ENCODE results near the gene OXA1L. TPM values are rescaled to one million over a fixed set of nuclear protein-coding genes. Genes with fewer than 3 reads are reported as not detected.

Gene OXA1L
- total and polyA plus RNA-seq, 2 experiments from 2014 or later = 61.7 to 91.7 TPM

DNA sequence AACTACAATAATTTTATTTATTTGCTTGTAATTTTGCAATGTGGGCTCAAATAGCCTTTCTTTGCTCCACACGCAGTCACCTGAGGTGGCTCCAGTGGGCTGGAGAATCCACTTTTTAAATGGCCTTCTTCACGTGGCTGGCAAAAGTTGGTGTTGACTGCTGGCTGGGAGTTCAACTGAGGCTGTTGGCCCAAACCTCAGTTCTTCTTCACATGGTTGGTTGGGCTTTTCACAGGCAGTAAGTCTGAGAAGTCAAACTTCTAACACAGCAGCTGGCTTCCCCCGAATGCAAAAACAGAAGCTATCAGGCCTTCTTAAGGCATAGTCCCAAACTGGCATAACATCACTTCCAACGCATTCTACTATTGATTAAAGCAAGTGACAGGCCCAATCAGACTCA, 2.1 kb upstream of the OXA1L start:
- no peaks in the 10 kb centered on the region for H3F3A ChIP-seq (replicated peaks; ENCODE audit: low read depth)
- H3K27me3 ChIP-seq (ENCODE audit: insufficient read depth) = no peaks in the 10 kb centered on the region
- no peak overlapping the region for H2AFZ ChIP-seq
- H3K27me3 Mint-ChIP-seq (ENCODE audit: insufficient read depth, low read depth, poor library complexity) = peaks cover 14% of the 10 kb centered on the region
- TF ChIP-seq, protein P1, sequence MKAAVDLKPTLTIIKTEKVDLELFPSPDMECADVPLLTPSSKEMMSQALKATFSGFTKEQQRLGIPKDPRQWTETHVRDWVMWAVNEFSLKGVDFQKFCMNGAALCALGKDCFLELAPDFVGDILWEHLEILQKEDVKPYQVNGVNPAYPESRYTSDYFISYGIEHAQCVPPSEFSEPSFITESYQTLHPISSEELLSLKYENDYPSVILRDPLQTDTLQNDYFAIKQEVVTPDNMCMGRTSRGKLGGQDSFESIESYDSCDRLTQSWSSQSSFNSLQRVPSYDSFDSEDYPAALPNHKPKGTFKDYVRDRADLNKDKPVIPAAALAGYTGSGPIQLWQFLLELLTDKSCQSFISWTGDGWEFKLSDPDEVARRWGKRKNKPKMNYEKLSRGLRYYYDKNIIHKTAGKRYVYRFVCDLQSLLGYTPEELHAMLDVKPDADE (IDR thresholded peaks at IDR 0.05) = no peak
- no peak for TF ChIP-seq STAT1 (IDR thresholded peaks at IDR 0.05; ENCODE audit: unreplicated experiment)
- TF ChIP-seq, protein P2, sequence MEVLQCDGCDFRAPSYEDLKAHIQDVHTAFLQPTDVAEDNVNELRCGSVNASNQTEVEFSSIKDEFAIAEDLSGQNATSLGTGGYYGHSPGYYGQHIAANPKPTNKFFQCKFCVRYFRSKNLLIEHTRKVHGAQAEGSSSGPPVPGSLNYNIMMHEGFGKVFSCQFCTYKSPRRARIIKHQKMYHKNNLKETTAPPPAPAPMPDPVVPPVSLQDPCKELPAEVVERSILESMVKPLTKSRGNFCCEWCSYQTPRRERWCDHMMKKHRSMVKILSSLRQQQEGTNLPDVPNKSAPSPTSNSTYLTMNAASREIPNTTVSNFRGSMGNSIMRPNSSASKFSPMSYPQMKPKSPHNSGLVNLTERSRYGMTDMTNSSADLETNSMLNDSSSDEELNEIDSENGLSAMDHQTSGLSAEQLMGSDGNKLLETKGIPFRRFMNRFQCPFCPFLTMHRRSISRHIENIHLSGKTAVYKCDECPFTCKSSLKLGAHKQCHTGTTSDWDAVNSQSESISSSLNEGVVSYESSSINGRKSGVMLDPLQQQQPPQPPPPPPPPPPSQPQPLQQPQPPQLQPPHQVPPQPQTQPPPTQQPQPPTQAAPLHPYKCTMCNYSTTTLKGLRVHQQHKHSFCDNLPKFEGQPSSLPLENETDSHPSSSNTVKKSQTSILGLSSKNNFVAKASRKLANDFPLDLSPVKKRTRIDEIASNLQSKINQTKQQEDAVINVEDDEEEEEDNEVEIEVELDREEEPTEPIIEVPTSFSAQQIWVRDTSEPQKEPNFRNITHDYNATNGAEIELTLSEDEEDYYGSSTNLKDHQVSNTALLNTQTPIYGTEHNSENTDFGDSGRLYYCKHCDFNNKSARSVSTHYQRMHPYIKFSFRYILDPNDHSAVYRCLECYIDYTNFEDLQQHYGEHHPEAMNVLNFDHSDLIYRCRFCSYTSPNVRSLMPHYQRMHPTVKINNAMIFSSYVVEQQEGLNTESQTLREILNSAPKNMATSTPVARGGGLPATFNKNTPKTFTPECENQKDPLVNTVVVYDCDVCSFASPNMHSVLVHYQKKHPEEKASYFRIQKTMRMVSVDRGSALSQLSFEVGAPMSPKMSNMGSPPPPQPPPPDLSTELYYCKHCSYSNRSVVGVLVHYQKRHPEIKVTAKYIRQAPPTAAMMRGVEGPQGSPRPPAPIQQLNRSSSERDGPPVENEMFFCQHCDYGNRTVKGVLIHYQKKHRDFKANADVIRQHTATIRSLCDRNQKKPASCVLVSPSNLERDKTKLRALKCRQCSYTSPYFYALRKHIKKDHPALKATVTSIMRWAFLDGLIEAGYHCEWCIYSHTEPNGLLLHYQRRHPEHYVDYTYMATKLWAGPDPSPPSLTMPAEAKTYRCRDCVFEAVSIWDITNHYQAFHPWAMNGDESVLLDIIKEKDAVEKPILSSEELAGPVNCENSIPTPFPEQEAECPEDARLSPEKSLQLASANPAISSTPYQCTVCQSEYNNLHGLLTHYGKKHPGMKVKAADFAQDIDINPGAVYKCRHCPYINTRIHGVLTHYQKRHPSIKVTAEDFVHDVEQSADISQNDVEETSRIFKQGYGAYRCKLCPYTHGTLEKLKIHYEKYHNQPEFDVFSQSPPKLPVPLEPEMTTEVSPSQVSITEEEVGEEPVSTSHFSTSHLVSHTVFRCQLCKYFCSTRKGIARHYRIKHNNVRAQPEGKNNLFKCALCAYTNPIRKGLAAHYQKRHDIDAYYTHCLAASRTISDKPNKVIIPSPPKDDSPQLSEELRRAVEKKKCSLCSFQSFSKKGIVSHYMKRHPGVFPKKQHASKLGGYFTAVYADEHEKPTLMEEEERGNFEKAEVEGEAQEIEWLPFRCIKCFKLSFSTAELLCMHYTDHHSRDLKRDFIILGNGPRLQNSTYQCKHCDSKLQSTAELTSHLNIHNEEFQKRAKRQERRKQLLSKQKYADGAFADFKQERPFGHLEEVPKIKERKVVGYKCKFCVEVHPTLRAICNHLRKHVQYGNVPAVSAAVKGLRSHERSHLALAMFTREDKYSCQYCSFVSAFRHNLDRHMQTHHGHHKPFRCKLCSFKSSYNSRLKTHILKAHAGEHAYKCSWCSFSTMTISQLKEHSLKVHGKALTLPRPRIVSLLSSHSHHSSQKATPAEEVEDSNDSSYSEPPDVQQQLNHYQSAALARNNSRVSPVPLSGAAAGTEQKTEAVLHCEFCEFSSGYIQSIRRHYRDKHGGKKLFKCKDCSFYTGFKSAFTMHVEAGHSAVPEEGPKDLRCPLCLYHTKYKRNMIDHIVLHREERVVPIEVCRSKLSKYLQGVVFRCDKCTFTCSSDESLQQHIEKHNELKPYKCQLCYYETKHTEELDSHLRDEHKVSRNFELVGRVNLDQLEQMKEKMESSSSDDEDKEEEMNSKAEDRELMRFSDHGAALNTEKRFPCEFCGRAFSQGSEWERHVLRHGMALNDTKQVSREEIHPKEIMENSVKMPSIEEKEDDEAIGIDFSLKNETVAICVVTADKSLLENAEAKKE (CRISPR knock-in tag; IDR thresholded peaks at IDR 0.05) = no peak
- no peak for TF ChIP-seq POLR2AphosphoS5 (IDR thresholded peaks at IDR 0.05; ENCODE audit: low read depth)
- no peak for TF ChIP-seq CREB1 (CRISPR knock-in tag; IDR thresholded peaks at IDR 0.05; ENCODE audit: low read depth)
- TF ChIP-seq, protein P3, sequence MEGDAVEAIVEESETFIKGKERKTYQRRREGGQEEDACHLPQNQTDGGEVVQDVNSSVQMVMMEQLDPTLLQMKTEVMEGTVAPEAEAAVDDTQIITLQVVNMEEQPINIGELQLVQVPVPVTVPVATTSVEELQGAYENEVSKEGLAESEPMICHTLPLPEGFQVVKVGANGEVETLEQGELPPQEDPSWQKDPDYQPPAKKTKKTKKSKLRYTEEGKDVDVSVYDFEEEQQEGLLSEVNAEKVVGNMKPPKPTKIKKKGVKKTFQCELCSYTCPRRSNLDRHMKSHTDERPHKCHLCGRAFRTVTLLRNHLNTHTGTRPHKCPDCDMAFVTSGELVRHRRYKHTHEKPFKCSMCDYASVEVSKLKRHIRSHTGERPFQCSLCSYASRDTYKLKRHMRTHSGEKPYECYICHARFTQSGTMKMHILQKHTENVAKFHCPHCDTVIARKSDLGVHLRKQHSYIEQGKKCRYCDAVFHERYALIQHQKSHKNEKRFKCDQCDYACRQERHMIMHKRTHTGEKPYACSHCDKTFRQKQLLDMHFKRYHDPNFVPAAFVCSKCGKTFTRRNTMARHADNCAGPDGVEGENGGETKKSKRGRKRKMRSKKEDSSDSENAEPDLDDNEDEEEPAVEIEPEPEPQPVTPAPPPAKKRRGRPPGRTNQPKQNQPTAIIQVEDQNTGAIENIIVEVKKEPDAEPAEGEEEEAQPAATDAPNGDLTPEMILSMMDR (conservative IDR thresholded peaks at IDR 0.05; ENCODE audit: low read depth in 2 of 2) = no peak
- TF ChIP-seq, protein P4, sequence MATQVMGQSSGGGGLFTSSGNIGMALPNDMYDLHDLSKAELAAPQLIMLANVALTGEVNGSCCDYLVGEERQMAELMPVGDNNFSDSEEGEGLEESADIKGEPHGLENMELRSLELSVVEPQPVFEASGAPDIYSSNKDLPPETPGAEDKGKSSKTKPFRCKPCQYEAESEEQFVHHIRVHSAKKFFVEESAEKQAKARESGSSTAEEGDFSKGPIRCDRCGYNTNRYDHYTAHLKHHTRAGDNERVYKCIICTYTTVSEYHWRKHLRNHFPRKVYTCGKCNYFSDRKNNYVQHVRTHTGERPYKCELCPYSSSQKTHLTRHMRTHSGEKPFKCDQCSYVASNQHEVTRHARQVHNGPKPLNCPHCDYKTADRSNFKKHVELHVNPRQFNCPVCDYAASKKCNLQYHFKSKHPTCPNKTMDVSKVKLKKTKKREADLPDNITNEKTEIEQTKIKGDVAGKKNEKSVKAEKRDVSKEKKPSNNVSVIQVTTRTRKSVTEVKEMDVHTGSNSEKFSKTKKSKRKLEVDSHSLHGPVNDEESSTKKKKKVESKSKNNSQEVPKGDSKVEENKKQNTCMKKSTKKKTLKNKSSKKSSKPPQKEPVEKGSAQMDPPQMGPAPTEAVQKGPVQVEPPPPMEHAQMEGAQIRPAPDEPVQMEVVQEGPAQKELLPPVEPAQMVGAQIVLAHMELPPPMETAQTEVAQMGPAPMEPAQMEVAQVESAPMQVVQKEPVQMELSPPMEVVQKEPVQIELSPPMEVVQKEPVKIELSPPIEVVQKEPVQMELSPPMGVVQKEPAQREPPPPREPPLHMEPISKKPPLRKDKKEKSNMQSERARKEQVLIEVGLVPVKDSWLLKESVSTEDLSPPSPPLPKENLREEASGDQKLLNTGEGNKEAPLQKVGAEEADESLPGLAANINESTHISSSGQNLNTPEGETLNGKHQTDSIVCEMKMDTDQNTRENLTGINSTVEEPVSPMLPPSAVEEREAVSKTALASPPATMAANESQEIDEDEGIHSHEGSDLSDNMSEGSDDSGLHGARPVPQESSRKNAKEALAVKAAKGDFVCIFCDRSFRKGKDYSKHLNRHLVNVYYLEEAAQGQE (IDR thresholded peaks at IDR 0.05; ENCODE audit: unreplicated experiment) = no peak
- no peak for TF ChIP-seq EZH2 (IDR thresholded peaks at IDR 0.05; ENCODE audit: low read depth, unreplicated experiment)
- TF ChIP-seq ZNF114 (CRISPR knock-in tag; IDR thresholded peaks at IDR 0.05) = no peak
- no peak for TF ChIP-seq ZNF331 (CRISPR knock-in tag; IDR thresholded peaks at IDR 0.05; ENCODE audit: low read depth)
- no peak for TF ChIP-seq EZH2phosphoT487 (IDR thresholded peaks at IDR 0.05; ENCODE audit: unreplicated experiment)
- H3K4me1 ChIP-seq (ENCODE audit: insufficient read depth) = peaks cover 11% of the 10 kb centered on the region
- H3K9me2 ChIP-seq (ENCODE audit: insufficient read depth) = no peaks in the 10 kb centered on the region
- peaks cover 25% of the 10 kb centered on the region for H3K79me2 ChIP-seq (replicated peaks; ENCODE audit: insufficient read depth)
- no peaks in the 10 kb centered on the region for H3K9me3 Mint-ChIP-seq
- H3K4me1 Mint-ChIP-seq = peaks cover 16% of the 10 kb centered on the region
- peaks cover 8% of the 10 kb centered on the region; the same call in 1 of the 2 replicates for H3K36me3 ChIP-seq (ENCODE audit: insufficient read depth)
- no peak overlapping the region for H3K4me2 ChIP-seq
- no peaks in the 10 kb centered on the region for H4K20me1 ChIP-seq (replicated peaks; ENCODE audit: insufficient read depth)
- no peak overlapping the region for H3K27ac ChIP-seq (ENCODE audit: low read depth)
- H3K4me3 Mint-ChIP-seq = no peak overlapping the region
- H3K36me3 Mint-ChIP-seq (ENCODE audit: low read depth) = peaks cover 17% of the 10 kb centered on the region
- no peak overlapping the region for H3K27ac Mint-ChIP-seq
- no peak overlapping the region for H3K4me3 ChIP-seq
- ATAC-seq (no peak), DNase-seq (ENCODE audit: low spot score) (no peak)
